GM20431 (cell line): ENCODE results near the gene UBR2.
"Not testable (repeated sequence)": the region's sequence is repeated elsewhere in the genome, so short reads cannot be mapped to it uniquely, and the experiment has no call there.

Experiments
- in situ Hi-C: fragments of 300-500 bp; cut with MseI, MboI; formaldehyde crosslinking; loops from one replicate; pipeline ENCODE4 v1.15.0; 2020; ENCODE audit warnings: low sequenced_read_pairs; ENCODE audit not compliant: unreplicated experiment

Gene UBR2

DNA sequence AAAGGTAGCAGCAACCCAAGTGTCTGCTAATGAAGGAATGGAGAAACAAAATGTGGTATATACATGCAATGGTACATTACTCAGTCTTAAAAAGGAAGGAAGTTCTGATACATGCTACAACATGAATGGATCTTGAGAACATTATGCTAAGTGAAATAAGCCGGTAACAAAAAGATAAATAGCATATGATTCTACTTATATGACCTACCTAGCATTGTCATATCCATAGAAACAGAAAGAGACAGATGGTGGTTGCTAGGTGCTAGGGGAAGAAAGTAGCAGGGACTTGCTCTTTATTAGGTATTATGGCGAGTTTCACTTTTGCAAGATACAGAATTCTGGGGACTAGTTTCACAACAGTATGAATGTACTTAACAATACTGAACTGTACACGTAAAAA, 46.6 kb downstream of the UBR2 start:
- in situ Hi-C loops, result no loop called here

- in situ Hi-C loops, result no loop called here
Measured at GRCh38 chr6:42615518-42615917, 51.7 kb downstream of the UBR2 start.

DNA sequence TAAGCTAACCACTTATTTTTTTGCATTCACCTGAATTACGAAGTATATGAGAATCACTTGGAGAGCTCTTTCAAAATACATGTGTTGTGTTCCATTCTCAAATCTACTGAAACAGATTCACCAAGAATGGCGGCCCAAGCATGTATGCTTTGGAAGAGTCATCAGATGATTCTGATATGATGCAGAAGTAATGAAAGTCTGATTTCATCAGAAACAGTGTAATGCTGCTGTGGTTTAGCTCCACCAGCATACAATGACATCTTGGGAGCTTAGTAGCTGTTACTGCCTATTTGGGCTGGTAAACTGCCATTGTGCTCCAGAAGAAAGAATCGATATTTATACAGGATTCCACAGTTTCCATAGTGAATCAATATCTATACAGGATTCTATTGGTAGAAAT, 52.9 kb downstream of the UBR2 start:
- in situ Hi-C loops, result no loop called here

- in situ Hi-C loops, result no loop called here
Measured at GRCh38 chr6:42618105-42618504, 54.3 kb downstream of the UBR2 start.

GRCh38 chr6:42618686-42619085, 54.9 kb downstream of the UBR2 start:
- in situ Hi-C loops, result no loop called here

- in situ Hi-C loops, result no loop called here
Measured at GRCh38 chr6:42619963-42620362, 56.1 kb downstream of the UBR2 start.

- in situ Hi-C loops, result no loop called here
Measured at GRCh38 chr6:42624601-42625000, 60.8 kb downstream of the UBR2 start.

- in situ Hi-C loops, result no loop called here
Measured at GRCh38 chr6:42627044-42627443, 63.2 kb downstream of the UBR2 start.

DNA sequence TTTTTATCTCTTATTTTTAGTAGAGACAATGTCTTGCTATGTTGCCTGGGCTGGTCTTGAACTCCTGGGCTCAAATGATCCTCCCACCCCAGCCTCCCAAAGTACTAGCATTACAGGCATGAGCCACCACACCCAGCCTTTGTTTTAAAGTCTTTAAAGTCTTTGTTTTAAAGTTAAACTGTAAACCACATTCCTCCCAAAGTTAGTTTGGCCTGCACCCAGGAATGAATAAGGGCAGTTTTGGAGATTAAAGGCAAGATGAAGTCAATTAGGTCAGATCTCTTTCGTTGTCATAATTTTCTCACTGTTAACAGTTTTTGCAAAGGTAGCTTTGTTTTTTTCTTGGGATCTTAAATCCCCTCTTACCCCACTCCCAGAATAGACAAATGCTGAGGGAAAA, 63.8 kb downstream of the UBR2 start:
- in situ Hi-C loops, result no loop called here

- in situ Hi-C loops, result no loop called here
Measured at GRCh38 chr6:42628604-42629003, 64.8 kb downstream of the UBR2 start.

- in situ Hi-C loops, result no loop called here
Measured at GRCh38 chr6:42629845-42630244, 66.0 kb downstream of the UBR2 start.

DNA sequence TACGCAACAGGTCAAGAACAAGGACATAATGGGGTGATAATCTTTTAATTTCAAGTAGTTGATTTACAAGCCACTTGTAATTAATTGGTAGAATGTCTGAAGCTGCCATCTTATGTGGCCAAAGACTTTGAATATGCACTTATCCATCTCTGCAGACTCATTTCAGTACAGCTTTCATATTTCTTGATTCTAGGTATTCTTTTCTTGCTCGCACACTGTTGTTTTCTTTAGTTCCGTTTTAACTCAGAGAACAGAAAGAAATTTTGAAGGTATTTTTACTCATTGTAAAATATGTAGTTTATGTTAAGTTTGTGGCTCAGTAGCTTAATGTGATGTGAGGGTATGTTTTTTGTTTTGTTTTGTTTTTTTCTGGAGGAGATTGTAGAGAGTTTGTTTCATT, 73.9 kb downstream of the UBR2 start:
- in situ Hi-C loops, result no loop called here

DNA sequence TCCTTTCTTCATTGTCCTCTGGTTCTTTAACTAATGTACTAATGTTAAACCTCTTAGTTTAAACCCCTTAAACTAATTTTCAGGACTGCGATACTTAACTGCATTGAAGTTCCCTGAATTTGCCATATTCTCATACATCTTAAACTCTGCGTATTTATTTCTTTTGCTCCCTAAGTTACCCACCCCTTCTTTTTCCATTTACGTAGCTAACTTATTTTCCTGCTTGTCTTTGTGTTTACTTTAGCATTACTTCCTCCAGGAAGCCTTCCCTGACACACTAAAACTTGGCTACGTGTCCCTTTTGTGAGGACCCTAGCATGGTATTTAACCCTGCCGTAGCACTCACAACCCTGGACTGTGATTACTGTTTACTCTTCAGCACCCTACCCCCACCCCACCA, 79.0 kb downstream of the UBR2 start:
- in situ Hi-C loops, result no loop called here

- in situ Hi-C loops, result no loop called here
Measured at GRCh38 chr6:42644211-42644610, 80.4 kb downstream of the UBR2 start.

- in situ Hi-C loops, result no loop called here
Measured at GRCh38 chr6:42652024-42652746, 88.4 kb downstream of the UBR2 start.

- in situ Hi-C loops, result no loop called here
Measured at GRCh38 chr6:42653851-42654250, 90.0 kb downstream of the UBR2 start.

DNA sequence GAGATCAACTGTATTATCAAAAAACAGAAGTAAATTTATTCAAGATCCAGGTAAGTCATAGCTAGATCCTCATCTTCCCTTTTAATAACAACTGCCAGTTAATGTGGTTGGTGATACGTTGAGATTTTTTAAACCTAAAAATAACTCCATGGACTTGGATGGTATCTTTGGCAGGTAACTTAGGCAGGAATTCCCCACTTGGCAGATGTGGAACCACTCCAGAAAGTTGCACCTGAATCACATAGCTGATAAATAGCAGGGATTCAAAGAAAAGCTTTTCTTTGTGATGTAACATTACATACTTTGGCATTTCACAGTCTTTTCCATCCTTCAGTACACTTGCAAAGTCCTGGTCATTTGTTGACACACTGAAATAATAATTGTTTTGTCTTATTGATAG, 96.0 kb downstream of the UBR2 start:
- in situ Hi-C loops, result loop anchor here (10.0 kb wide), 1 partner anchor 205 kb away; no protein-coding TSS in a partner anchor

GRCh38 chr6:42661540-42662153, 97.8 kb downstream of the UBR2 start:
- in situ Hi-C loops, result loop anchor here (10.0 kb wide), 1 partner anchor 203 kb away; no protein-coding TSS in a partner anchor

DNA sequence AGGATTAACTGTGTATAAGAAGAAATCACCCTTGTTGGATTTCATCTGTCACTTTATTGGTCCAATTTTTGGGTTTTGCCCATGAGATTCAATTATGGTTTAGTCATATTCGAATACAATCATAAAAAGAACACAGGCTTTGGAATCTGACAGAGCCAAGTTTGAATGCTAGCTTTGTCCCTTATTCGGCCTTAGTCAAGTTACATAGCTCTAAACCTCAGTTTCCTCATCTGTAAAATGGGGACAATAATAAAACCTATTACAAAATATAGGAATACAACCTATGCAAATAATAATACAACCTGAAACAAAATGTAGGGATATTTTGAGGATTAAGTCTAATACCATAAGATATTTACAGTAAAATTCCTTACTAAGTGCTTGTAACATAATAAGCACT, 100.9 kb downstream of the UBR2 start:
- in situ Hi-C loops, result loop anchor here (10.0 kb wide), 1 partner anchor 200 kb away; no protein-coding TSS in a partner anchor

DNA sequence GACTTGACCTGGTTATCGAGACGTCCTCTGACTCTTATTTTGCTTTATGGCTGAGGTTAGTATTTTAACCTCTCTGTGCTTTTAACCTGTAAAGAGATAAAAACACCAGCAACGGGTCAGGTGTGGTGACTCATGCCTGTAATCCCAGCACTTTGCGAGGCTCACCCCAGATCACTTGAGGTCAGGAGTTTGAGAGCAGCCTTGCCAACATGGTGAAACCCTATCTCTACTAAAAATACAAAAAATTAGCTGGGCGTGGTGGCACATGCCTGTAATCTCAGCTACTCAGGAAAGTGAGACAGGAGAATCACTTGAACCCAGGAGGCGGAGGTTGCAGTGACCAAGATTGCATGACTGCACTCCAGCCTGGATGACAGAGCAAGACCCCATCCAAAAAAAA, 110.5 kb downstream of the UBR2 start:
- in situ Hi-C loops, result not testable (repeated sequence)

GRCh38 chr6:42674780-42675179, 111.0 kb downstream of the UBR2 start:
- in situ Hi-C loops, result no loop called here

DNA sequence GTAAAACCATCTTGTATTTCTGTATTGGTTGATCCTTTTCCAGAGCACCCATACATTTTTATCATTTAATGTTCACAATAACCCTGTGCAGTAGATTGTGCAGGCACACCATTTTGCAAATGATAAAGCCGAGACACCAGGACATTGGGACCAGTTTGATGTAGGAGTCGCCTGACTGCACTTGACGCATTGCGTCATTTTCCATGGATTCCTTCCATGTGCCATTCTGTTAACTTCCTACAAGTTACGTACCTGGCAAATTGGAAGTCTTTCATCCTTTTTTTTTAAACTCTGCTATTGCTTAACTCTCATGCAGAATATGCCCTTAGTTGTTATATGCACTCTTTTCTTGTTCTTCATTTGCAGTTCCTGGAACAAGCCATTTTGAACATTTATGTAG, 115.5 kb downstream of the UBR2 start:
- in situ Hi-C loops, result no loop called here
